GM23248 (cell line): ENCODE results near the gene LENG8. TPM values are rescaled to one million over a fixed set of nuclear protein-coding genes. Genes with fewer than 3 reads are reported as not detected.
A peak's percentile ranks its signal among the peaks of the same experiment; 100 is the strongest.

Source experiments
- DNase-seq: peaks from one replicate; pipeline ENCODE4 v3.0.0-alpha.2; 2015
- H2AFZ ChIP-seq: fragments of 200-600 bp; sonication (generic); 2 replicates; pipeline ENCODE4 v1.6.1; 2016; ENCODE audit warnings: antibody characterized with exemption
- H3F3A ChIP-seq: fragments of 200-600 bp; sonication (generic); 2 replicates; pipeline ENCODE4 v1.6.1; 2016; ENCODE audit warnings: mild to moderate bottlenecking, antibody characterized with exemption, mixed run types; ENCODE audit not compliant: insufficient read depth
- H3K27ac ChIP-seq: fragments of 200-600 bp; sonication (generic); 2 replicates; pipeline ENCODE4 v1.5.1; 2016; ENCODE audit warnings: mild to moderate bottlenecking
- H3K27me3 ChIP-seq: fragments of 200-600 bp; sonication (generic); replicated peaks from 2 replicates; pipeline ENCODE4 v1.6.1; 2016; ENCODE audit warnings: mild to moderate bottlenecking; ENCODE audit not compliant: insufficient read depth
- H3K36me3 ChIP-seq: fragments of 200-600 bp; sonication (generic); 2 replicates; pipeline ENCODE4 v1.6.1; 2016; ENCODE audit warnings: low read depth, mild to moderate bottlenecking
- H3K4me1 ChIP-seq: fragments of 200-600 bp; sonication (generic); 2 replicates; pipeline ENCODE4 v1.6.1; 2016; ENCODE audit warnings: mild to moderate bottlenecking; ENCODE audit not compliant: insufficient read depth
- H3K4me2 ChIP-seq: fragments of 200-600 bp; sonication (generic); one replicate; pipeline ENCODE4 v1.6.1; 2016; ENCODE audit warnings: mild to moderate bottlenecking; ENCODE audit not compliant: unreplicated experiment
- H3K4me3 ChIP-seq: fragments of 200-600 bp; sonication (generic); 2 replicates; pipeline ENCODE4 v1.5.1; 2016; ENCODE audit warnings: mild to moderate bottlenecking
- H3K79me2 ChIP-seq: fragments of 200-600 bp; sonication (generic); 2 replicates; pipeline ENCODE4 v1.6.1; 2016; ENCODE audit warnings: mild to moderate bottlenecking; ENCODE audit not compliant: insufficient read depth
- H3K9ac ChIP-seq: fragments of 200-600 bp; sonication (generic); 2 replicates; pipeline ENCODE4 v1.6.1; 2016; ENCODE audit warnings: mild to moderate bottlenecking
- H3K9me2 ChIP-seq: fragments of 200-600 bp; sonication (generic); 2 replicates; pipeline ENCODE4 v1.6.1; 2016; ENCODE audit warnings: mixed run types, mild to moderate bottlenecking, moderate library complexity; ENCODE audit not compliant: insufficient read depth
- H3K9me3 ChIP-seq: fragments of 200-600 bp; sonication (generic); one replicate; pipeline ENCODE4 v1.6.1; 2017; ENCODE audit warnings: low read depth
- H4K20me1 ChIP-seq: fragments of 200-600 bp; sonication (generic); 2 replicates; pipeline ENCODE4 v1.6.0; 2016; ENCODE audit not compliant: insufficient read depth
- EZH2 ChIP-seq: fragments of 200-600 bp; sonication (generic); IDR thresholded peaks from 2 replicates; pipeline ENCODE4 v1.6.1; 2018; ENCODE audit warnings: antibody characterized with exemption, mild to moderate bottlenecking; ENCODE audit not compliant: insufficient read depth, poor library complexity, severe bottlenecking
- EZH2phosphoT487 ChIP-seq: fragments of 200-600 bp; sonication (generic); IDR thresholded peaks from 2 replicates; pipeline ENCODE4 v1.6.1; 2018; ENCODE audit warnings: antibody characterized with exemption, moderate library complexity, mild to moderate bottlenecking, low read depth; ENCODE audit not compliant: insufficient read depth
- WGBS, 2 experiments: methylation state at CpG; one replicate each; pipeline ENCODE4 v1.1.6; 2015 to 2017; ENCODE audit warnings: low lambda C conversion rate in 2 of 2, low coverage in 1 of 2; ENCODE audit errors: missing lambda C conversion rate in 2 of 2; 5-methylcytosine and 5-hydroxymethylcytosine counted together
- in situ Hi-C: fragments of 300-500 bp; cut with MboI; formaldehyde crosslinking; loops from 2 replicates; pipeline ENCODE4 v1.15.0; 2020
- polyA plus RNA-seq: library from polyadenylated mRNA; unstranded; fragments of >200 nt; fragmentation: Nextera tagmentation; extraction: Ambion mirVana; gene quantifications from 2 replicates; pipeline ENCODE4 v1.2.1, GENCODE V29; 2016
- total RNA-seq: library from RNA; depleted of rRNA; stranded (reverse); fragments of >200 nt; shearing (Covaris generic); gene quantifications from 2 replicates; pipeline ENCODE4 v1.2.3, GENCODE V29; 2014

The LENG8 gene
- total and polyA plus RNA-seq, 2 experiments from 2014 or later = 29.2 to 45.5 TPM

- H4K20me1 ChIP-seq = no peaks in the 10 kb centered on the region
- no peak within 1 kb of the TSS for H3K27ac ChIP-seq
- no peak for TF ChIP-seq EZH2
- TF ChIP-seq EZH2phosphoT487 = no peak
- H3K4me2 ChIP-seq = no peak within 1 kb of the TSS
- H2AFZ ChIP-seq = no peak within 1 kb of the TSS
- H3K27me3 ChIP-seq = peaks cover 35% of the 10 kb centered on the region
- H3K9ac ChIP-seq = no peak within 1 kb of the TSS
- no peaks in the 10 kb centered on the region for H3F3A ChIP-seq
- no peak for DNase-seq
- H3K9me3 ChIP-seq = no peaks in the 10 kb centered on the region
- no peaks in the 10 kb centered on the region for H3K9me2 ChIP-seq
- H3K4me3 ChIP-seq = no peak within 1 kb of the TSS
- no peaks in the 10 kb centered on the region for H3K36me3 ChIP-seq
- H3K4me1 ChIP-seq = no peaks in the 10 kb centered on the region
- H3K79me2 ChIP-seq = no peaks in the 10 kb centered on the region
- 10 to 15% methylated on average over 17 to 61 of the region's 68 CpGs for WGBS, 2 experiments
- in situ Hi-C loops = no loop called here
These were observed 33.6 kb upstream of the LENG8 start, which contains the start of gene TTYH1 for GRCh38 chr19:54415208-54415900. Gene TTYH1 (plus strand): TSS chr19:54415464. CDS start chr19:54415553, 89 bp downstream.

GRCh38 chr19:54415901-54416673 lies 32.9 kb upstream of the LENG8 start:
- Histone ChIP-seq H3K27ac (no peak overlapping the region), H3K9me3 (no peaks in the 10 kb centered on the region), H3K9me2 (no peaks in the 10 kb centered on the region), H3K36me3 (no peaks in the 10 kb centered on the region), H3F3A (no peaks in the 10 kb centered on the region), H3K9ac (no peak overlapping the region), H3K4me1 (no peaks in the 10 kb centered on the region), H2AFZ (no peak overlapping the region), H3K27me3 (peaks cover 35% of the 10 kb centered on the region), H3K4me2 (no peak overlapping the region), H4K20me1 (no peaks in the 10 kb centered on the region), H3K79me2 (no peaks in the 10 kb centered on the region), H3K4me3 (no peak overlapping the region)
- in situ Hi-C loops = no loop called here
- WGBS, 2 experiments = 1 to 3% methylated on average over 20 to 28 of the region's 28 CpGs
- TF ChIP-seq EZH2 (peak; percentile 62), EZH2phosphoT487 (no peak)
- DNase-seq = no peak

- Histone ChIP-seq H3K9me3 (no peaks in the 10 kb centered on the region), H3K4me1 (no peaks in the 10 kb centered on the region), H3K27ac (no peak overlapping the region), H3F3A (no peaks in the 10 kb centered on the region), H3K4me2 (no peak overlapping the region), H3K36me3 (no peaks in the 10 kb centered on the region), H3K79me2 (no peaks in the 10 kb centered on the region), H3K27me3 (peaks cover 43% of the 10 kb centered on the region), H3K9me2 (no peaks in the 10 kb centered on the region), H3K9ac (no peak overlapping the region), H3K4me3 (no peak overlapping the region), H4K20me1 (no peaks in the 10 kb centered on the region), H2AFZ (no peak overlapping the region)
- TF ChIP-seq EZH2 (no peak), EZH2phosphoT487 (no peak)
- in situ Hi-C loops = no loop called here
- no peak for DNase-seq
- 28 to 31% methylated on average over 18 to 36 of the region's 44 CpGs for WGBS, 2 experiments
These were observed 32.1 kb upstream of the LENG8 start for GRCh38 chr19:54416695-54417491.
